ENCODE results near the gene C1RL.
"Not testable (repeated sequence)": the region's sequence is repeated elsewhere in the genome, so short reads cannot be mapped to it uniquely, and the experiment has no call there.

Gene C1RL

DNA sequence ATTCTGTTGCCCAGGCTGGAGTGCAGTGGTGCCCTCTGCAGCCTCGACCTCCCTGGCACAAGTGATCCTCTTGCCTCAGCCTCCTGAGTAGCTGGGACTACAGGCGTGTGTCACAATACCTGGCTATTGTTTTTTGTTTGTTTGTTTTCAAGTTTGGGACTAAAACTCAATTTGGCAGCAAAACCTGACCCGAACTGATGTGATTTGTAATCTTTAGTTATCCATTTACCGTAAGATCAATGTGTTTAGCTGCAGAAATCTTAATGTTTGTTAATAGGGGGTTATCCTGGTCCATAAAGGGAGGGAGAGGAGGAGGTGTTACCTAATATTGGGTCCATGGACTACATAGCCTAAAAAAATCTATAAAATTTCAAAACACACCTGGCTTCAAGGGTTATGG is 49.2 kb downstream of the C1RL start:
- DNase-seq = no peak

GRCh38 chr12:7058850-7059395 is 50.1 kb downstream of the C1RL start:
- DNase-seq = no peak

DNA sequence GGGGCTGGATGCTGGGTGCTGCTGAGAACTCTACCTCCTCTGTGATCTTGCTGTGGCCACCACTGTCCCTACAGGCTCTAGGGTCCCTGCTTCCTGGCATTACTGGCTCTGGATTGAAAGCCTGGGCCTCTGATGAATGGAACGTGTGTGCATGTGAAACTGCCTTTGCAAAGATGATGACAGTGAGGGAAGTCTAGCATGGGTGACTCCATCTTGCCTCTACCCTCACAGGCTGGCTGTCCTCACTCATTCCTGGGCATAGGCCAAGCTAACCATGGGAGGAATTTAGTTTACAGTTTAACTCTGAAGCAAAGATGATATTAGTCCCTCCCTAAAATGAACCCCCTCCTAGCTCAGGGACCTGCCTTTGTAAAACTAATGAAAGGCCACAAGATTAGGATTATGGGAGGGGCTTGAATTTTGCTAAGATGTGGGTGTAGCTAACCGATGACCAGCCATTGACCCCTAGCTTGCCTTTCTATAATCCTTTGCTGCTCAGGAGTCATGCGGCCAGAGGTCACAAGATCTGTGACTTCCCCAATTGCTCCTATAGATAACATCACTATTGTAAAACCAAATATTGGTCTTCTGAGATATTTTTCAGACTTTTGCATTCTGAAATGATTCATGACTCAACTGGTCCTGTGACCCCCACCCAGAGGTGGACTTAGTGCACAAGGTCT is 50.7 kb downstream of the C1RL start:
- DNase-seq = no peak

- DNase-seq = not testable (repeated sequence)
Measured at GRCh38 chr12:7055736-7056135, 53.3 kb downstream of the C1RL start.

DNA sequence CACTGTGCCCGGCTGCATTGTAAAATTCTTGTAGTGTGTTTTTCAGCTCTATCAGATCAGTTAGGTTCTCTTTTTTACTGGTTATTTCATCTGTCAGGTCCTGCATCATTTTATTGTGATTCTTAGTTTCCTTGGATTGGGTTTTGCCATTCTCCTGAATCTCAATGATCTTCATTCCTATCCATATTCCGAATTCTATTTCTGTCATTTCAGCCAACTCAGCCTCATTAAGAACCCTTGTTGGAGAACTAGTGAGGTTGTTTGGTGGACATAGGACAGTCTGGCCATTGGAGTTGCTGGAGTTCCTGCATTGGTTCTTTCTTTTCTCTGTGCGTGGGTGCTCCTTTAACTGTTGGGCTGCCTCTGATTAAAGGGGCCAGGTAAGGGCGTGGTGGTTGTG is 54.1 kb downstream of the C1RL start:
- no peak for DNase-seq

DNA sequence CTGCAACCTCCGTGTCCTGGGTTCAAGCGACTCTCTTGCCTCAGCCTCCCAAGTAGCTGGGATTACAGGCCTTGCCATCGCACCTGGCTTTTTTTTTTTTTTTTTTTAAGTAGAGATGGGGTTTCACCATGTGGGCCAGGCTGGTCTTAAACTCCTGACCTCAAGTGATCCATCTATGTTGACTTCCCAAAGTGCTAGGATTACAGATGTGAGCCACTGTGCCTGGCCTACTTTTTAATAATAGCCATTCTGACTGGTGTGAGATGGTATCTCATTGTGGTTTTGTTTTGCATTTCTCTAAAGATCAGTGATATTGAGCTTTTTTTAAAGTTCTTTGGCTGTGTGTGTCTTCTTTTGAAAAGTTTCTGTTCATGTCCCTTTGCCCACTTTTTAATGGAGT is 59.0 kb downstream of the C1RL start:
- DNase-seq = not testable (repeated sequence)

DNA sequence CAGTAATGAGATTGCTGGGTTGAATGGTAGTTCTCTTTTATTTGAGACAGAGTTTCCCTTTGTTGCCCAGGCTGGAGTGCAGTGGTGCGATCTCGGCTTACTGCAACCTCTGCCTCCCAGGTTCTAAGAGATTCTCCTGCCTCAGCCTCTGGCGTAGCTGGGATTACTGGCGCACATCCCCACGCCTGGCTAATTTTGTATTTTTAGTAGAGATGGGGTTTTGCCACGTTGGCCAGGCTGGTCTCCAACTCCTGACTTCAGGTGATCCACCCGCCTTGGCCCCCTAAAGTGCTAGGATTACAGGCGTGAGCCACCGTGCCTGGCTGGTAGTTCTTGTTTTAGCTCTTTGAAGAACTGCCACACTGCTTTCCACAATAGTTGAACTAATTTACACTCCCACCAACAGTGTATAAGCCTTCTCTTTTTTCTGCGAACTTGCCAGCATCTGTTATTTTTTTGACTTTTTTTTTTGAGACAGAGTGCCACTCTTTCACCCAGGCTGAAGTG is 59.5 kb downstream of the C1RL start:
- not testable (repeated sequence) for DNase-seq

DNA sequence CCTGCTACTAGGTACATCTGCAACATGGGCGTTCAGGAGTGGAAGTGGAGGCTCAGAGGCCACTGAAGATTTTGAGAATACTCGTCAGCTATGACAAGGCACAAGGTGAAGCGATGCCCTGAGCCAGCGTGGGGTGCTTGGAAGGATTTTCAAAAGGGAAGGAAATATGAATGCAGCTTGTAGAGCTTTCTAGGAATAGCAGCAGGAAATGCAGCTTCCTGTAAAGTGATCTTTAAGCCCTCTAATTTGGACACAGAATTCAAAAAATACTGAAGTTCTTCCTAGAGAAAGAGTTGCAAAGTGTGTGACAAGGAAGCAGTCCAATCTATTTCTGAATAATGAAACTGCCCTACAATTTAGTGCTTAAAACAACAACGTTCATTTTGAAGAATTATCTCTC is 61.7 kb downstream of the C1RL start:
- no peak for DNase-seq

- DNase-seq = no peak
Measured at GRCh38 chr12:7046383-7047105, 62.5 kb downstream of the C1RL start.

- no peak for DNase-seq
Measured at GRCh38 chr12:7045913-7046312, 63.1 kb downstream of the C1RL start.

Data from activated gamma-delta T cell (primary cell).